Measurements from ENCODE around the gene MOB4. TPM values are rescaled to one million over a fixed set of nuclear protein-coding genes. Genes with fewer than 3 reads are reported as not detected.
"Not testable (repeated sequence)": the region's sequence is repeated elsewhere in the genome, so short reads cannot be mapped to it uniquely, and the experiment has no call there.

The MOB4 gene
- total RNA-seq (10 to 100 TPM; 35.1 to 69.2 TPM), polyA plus RNA-seq (ENCODE audit: insufficient read length in 2 of 2) (10 to 100 TPM; 46.3 to 62.6 TPM)
- long read RNA-seq, donor 1, transcript MOB4-202 (8 exons, 3,986 nt) = major isoform, 25 of 36 reads
- long read RNA-seq, donor 1, partial matches to known transcripts = 5 of 36 reads
- long read RNA-seq, donor 1, other reads (novel, unspliced or antisense) = 0 of 36 reads
- long read RNA-seq, donor 2, transcript MOB4-202 (8 exons, 3,986 nt) = major isoform, 11 of 20 reads
- long read RNA-seq, donor 2, partial matches to known transcripts = 7 of 20 reads
- long read RNA-seq, donor 2, other reads (novel, unspliced or antisense) = 0 of 20 reads
- long read RNA-seq, donor 3, transcript MOB4-202 (8 exons, 3,986 nt) = major isoform, 12 of 20 reads
- long read RNA-seq, donor 3, partial matches to known transcripts = 7 of 20 reads
- long read RNA-seq, donor 3, other reads (novel, unspliced or antisense) = 0 of 20 reads
- long read RNA-seq, donor 4, transcript MOB4-207 (7 exons, 1,021 nt) = minor isoform, 5 of 45 reads
- long read RNA-seq, donor 4, transcript MOB4-202 (8 exons, 3,986 nt) = major isoform, 34 of 45 reads
- long read RNA-seq, donor 4, partial matches to known transcripts = 6 of 45 reads
- long read RNA-seq, donor 4, other reads (novel, unspliced or antisense) = 0 of 45 reads

DNA sequence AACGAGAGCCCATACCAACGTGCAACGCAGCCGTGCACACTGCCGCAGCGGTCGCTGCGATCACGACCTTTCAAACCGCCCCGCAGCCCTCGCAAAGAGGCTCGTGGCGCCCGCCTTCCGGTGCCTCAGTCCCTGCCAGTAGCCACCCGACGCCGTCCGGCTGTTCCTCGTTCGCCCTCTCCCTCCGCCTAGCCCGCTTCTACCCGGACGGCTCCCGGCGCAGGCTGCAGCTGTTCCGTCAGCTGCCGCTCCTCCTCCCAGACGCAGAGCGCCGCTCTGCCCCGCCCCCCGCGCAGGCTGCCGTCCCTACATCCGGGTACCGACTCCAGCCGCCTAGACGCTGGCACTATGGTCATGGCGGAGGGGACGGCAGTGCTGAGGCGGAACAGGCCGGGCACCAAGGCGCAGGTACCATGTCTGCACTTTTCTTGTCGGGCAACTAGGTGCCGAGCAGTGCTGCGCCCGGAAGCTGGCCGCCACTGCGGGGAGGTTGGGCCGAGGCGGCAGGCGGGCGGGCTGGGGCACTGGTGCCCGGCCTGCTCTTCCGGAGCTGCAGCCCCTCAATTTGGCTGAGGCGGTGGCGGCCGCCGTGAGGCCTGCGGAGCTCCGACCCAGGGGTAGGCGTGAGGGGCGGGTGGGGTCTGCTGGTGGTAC, at the start of gene MOB4:
TSS of gene MOB4 (plus strand) at position 328 of the 654 bp plus-strand sequence. CDS start at position 349, 21 bp downstream.
- WGBS (ENCODE audit: insufficient coverage) = under 1% methylated on average over 66 of the region's 66 CpGs
- Histone ChIP-seq H3K36me3 (ENCODE audit: control insufficient read depth, insufficient read depth, low read length) (peaks cover 6% of the 10 kb centered on the region), H3K4me1 (ENCODE audit: control insufficient read depth, insufficient read depth, low read length) (peaks cover 8% of the 10 kb centered on the region), H3K9me3 (ENCODE audit: control insufficient read depth, insufficient read depth, low read length) (no peaks in the 10 kb centered on the region), H3K27ac (ENCODE audit: low read depth, low read length) (peak within 1 kb of the TSS; percentile 97), H3K27me3 (ENCODE audit: control insufficient read depth, insufficient read depth, low read length) (no peaks in the 10 kb centered on the region), H3K4me3 (ENCODE audit: low read depth, low read length) (peak within 1 kb of the TSS; percentile 82)
- peak; percentile 89 to 98 (median 94) for DNase-seq (ENCODE audit: low read depth in 4 of 6, low spot score in 6 of 6)

GRCh38 chr2:197472166-197472565, 43.7 kb upstream of the MOB4 start:
- Histone ChIP-seq H3K4me1 (ENCODE audit: control insufficient read depth, insufficient read depth, low read length) (no peaks in the 10 kb centered on the region), H3K9me3 (ENCODE audit: control insufficient read depth, insufficient read depth, low read length) (no peaks in the 10 kb centered on the region), H3K36me3 (ENCODE audit: control insufficient read depth, insufficient read depth, low read length) (peaks cover 51% of the 10 kb centered on the region), H3K27me3 (ENCODE audit: control insufficient read depth, insufficient read depth, low read length) (no peaks in the 10 kb centered on the region), H3K4me3 (ENCODE audit: low read depth, low read length) (no peak overlapping the region), H3K27ac (ENCODE audit: low read depth, low read length) (no peak overlapping the region)
- no CpG with 5 or more reads among the region's 5 CpGs for WGBS (ENCODE audit: insufficient coverage)
- DNase-seq (ENCODE audit: low read depth in 4 of 6, low spot score in 6 of 6) = no peak

GRCh38 chr2:197477797-197478196, 38.1 kb upstream of the MOB4 start:
- no peak overlapping the region for H3K27ac ChIP-seq (ENCODE audit: low read depth, low read length)
- peaks cover 33% of the 10 kb centered on the region for H3K36me3 ChIP-seq (ENCODE audit: control insufficient read depth, insufficient read depth, low read length)
- no peak overlapping the region for H3K4me3 ChIP-seq (ENCODE audit: low read depth, low read length)
- no peaks in the 10 kb centered on the region for H3K4me1 ChIP-seq (ENCODE audit: control insufficient read depth, insufficient read depth, low read length)
- H3K27me3 ChIP-seq (ENCODE audit: control insufficient read depth, insufficient read depth, low read length) = no peaks in the 10 kb centered on the region
- 100% methylated on average over 2 of the region's 3 CpGs for WGBS (ENCODE audit: insufficient coverage)
- no peak for DNase-seq (ENCODE audit: low read depth in 4 of 6, low spot score in 6 of 6)
- H3K9me3 ChIP-seq (ENCODE audit: control insufficient read depth, insufficient read depth, low read length) = no peaks in the 10 kb centered on the region

DNA sequence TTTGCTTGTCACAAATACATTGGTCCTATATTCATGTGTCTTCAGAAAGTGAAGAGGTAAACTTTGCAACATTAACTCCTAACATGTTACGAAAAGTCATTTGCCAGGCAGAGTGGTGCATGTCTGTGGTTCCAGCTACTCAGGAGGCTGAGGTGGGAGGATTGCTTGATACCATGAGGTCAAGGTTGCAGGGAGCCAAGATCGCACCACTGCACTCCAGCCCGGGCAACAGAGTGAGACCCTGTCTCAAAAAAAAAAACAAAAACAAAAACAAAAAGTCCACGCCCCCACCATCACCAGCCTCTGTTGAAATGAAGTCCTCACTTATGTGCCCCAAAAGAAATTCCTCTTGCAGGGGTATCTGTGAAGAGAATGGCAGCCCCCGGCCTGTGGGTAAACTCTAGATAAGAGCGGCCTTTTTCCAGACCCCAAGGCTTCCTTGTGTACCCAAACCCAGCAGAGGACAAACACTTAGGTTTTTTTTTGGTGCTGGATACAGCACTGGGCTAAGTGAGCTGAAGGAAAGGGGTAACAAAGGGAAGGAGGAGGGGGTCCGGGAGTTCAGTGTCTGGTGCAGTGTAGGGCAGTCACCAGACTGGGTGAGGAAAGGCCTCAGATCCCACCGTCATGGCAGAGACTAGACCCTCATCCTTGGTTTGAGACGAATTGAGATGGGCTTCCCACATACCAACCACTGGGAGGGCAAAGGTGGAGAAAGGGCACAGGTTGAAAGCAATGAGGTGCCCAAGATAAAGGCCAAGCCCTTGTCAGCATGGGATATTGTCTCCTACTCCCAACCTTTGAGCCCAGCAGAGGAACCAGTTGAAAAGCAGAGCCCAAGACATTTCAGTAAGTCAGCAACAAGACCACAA, 35.5 kb upstream of the MOB4 start:
- H3K4me3 ChIP-seq (ENCODE audit: low read depth, low read length) = no peak overlapping the region
- no peaks in the 10 kb centered on the region for H3K4me1 ChIP-seq (ENCODE audit: control insufficient read depth, insufficient read depth, low read length)
- H3K9me3 ChIP-seq (ENCODE audit: control insufficient read depth, insufficient read depth, low read length) = no peaks in the 10 kb centered on the region
- no CpG with 5 or more reads among the region's 9 CpGs for WGBS (ENCODE audit: insufficient coverage)
- H3K27me3 ChIP-seq (ENCODE audit: control insufficient read depth, insufficient read depth, low read length) = no peaks in the 10 kb centered on the region
- no peak overlapping the region for H3K27ac ChIP-seq (ENCODE audit: low read depth, low read length)
- DNase-seq (ENCODE audit: low read depth in 4 of 6, low spot score in 6 of 6) = no peak
- H3K36me3 ChIP-seq (ENCODE audit: control insufficient read depth, insufficient read depth, low read length) = peaks cover 28% of the 10 kb centered on the region

DNA sequence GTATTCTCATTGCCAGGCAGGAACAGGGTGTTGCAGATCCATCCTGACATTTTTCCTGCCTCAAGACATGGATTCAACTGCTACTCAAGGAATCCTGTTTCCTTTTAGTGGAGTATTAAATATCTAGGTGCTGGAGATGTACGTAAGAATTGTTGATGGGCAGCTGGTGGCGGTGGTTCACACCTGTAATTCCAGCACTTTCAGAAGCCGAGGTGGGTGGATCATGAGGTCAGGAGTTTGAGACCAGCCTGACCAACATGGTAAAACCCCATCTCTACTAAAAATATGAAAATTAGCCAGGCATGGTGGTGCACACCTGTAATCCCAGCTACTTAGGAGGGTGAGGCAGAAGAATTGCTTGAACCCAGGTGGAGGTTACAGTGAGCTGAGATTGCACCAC, 31.6 kb upstream of the MOB4 start:
- not testable (repeated sequence) for H3K9me3 ChIP-seq (ENCODE audit: control insufficient read depth, insufficient read depth, low read length); H3K27me3 ChIP-seq (ENCODE audit: control insufficient read depth, insufficient read depth, low read length); H3K27ac ChIP-seq (ENCODE audit: low read depth, low read length); H3K4me3 ChIP-seq (ENCODE audit: low read depth, low read length); DNase-seq (ENCODE audit: low read depth in 4 of 6, low spot score in 6 of 6); H3K4me1 ChIP-seq (ENCODE audit: control insufficient read depth, insufficient read depth, low read length)
- peaks cover 17% of the 10 kb centered on the region for H3K36me3 ChIP-seq (ENCODE audit: control insufficient read depth, insufficient read depth, low read length)
- 100% methylated on average over 1 of the region's 3 CpGs for WGBS (ENCODE audit: insufficient coverage)

- Histone ChIP-seq H3K36me3 (ENCODE audit: control insufficient read depth, insufficient read depth, low read length) (peaks cover 30% of the 10 kb centered on the region), H3K4me1 (ENCODE audit: control insufficient read depth, insufficient read depth, low read length) (no peaks in the 10 kb centered on the region), H3K27ac (ENCODE audit: low read depth, low read length) (no peak overlapping the region), H3K9me3 (ENCODE audit: control insufficient read depth, insufficient read depth, low read length) (no peaks in the 10 kb centered on the region), H3K27me3 (ENCODE audit: control insufficient read depth, insufficient read depth, low read length) (no peaks in the 10 kb centered on the region), H3K4me3 (ENCODE audit: low read depth, low read length) (no peak overlapping the region)
- no CpG with 5 or more reads among the region's 2 CpGs for WGBS (ENCODE audit: insufficient coverage)
- no peak for DNase-seq (ENCODE audit: low read depth in 4 of 6, low spot score in 6 of 6)
These were observed 29.7 kb upstream of the MOB4 start for GRCh38 chr2:197486175-197486574.

GRCh38 chr2:197487385-197487784, 28.5 kb upstream of the MOB4 start:
- H3K4me1 ChIP-seq (ENCODE audit: control insufficient read depth, insufficient read depth, low read length) = no peaks in the 10 kb centered on the region
- WGBS (ENCODE audit: insufficient coverage) = 90% methylated on average over 4 of the region's 4 CpGs
- H3K4me3 ChIP-seq (ENCODE audit: low read depth, low read length) = no peak overlapping the region
- H3K9me3 ChIP-seq (ENCODE audit: control insufficient read depth, insufficient read depth, low read length) = no peaks in the 10 kb centered on the region
- DNase-seq (ENCODE audit: low read depth in 4 of 6, low spot score in 6 of 6) = no peak
- H3K27ac ChIP-seq (ENCODE audit: low read depth, low read length) = no peak overlapping the region
- peaks cover 41% of the 10 kb centered on the region for H3K36me3 ChIP-seq (ENCODE audit: control insufficient read depth, insufficient read depth, low read length)
- H3K27me3 ChIP-seq (ENCODE audit: control insufficient read depth, insufficient read depth, low read length) = no peaks in the 10 kb centered on the region

DNA sequence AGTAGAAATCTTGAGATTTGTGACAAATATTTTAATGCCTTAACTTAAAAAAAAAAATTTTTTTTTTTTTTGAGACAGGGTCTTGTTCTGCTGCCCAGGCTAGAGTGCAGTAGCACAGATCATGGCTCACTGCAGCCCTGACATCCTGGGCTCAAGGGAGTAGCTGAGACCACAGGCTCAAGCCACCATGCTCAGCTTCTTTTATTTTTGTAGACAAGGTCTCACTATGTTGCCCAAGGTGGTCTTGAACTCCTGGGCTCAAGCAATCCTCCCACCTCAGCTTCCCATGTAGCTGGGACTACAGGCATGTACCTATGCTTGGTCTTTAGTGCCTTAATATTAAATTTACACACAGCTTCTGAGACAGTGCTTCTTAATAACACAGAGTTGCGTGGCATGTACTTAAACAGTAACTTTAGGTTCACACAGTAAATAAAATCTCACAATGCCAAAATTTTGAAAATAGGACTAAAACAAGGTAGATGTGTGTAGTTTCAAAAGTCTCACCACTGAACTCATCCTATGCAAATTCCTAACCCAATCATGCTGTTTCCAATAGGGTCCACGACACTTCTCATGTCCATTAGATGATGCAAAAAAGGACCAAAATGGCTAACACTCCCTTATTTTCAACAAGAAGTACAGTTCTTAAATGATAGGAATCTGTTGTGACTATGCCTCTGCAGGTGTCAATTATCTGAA, 20.3 kb upstream of the MOB4 start:
- peaks cover 5% of the 10 kb centered on the region for H3K4me1 ChIP-seq (ENCODE audit: control insufficient read depth, insufficient read depth, low read length)

DNA sequence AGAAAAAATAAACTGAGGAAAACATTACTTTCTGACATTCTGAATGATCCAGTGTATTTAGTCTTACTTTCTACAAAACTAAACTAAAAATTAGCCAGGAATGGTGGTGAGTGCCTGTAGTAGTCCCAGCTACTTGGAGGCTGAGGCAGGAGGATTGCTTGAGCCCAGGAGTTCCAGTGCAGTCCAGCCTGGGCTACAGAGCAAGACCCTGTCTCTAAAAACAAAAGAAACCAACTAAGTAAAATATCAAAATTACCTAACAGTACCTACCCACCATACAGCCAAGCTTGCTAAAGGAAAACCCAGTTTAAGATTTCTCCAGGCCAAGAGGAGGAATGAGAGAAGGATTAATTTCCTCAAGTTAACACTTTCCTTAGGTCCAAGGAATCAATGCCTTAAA, 19.2 kb upstream of the MOB4 start:
- Histone ChIP-seq H3K27ac (ENCODE audit: low read depth, low read length) (no peak overlapping the region), H3K4me3 (ENCODE audit: low read depth, low read length) (no peak overlapping the region), H3K9me3 (ENCODE audit: control insufficient read depth, insufficient read depth, low read length) (no peaks in the 10 kb centered on the region), H3K27me3 (ENCODE audit: control insufficient read depth, insufficient read depth, low read length) (no peaks in the 10 kb centered on the region), H3K4me1 (ENCODE audit: control insufficient read depth, insufficient read depth, low read length) (peaks cover 10% of the 10 kb centered on the region), H3K36me3 (ENCODE audit: control insufficient read depth, insufficient read depth, low read length) (peaks cover 26% of the 10 kb centered on the region)
- no peak for DNase-seq (ENCODE audit: low read depth in 4 of 6, low spot score in 6 of 6)

More for the DNA sequence above, 20.3 kb upstream of the MOB4 start:
- Histone ChIP-seq H3K9me3 (ENCODE audit: control insufficient read depth, insufficient read depth, low read length) (no peaks in the 10 kb centered on the region), H3K36me3 (ENCODE audit: control insufficient read depth, insufficient read depth, low read length) (peaks cover 30% of the 10 kb centered on the region), H3K27me3 (ENCODE audit: control insufficient read depth, insufficient read depth, low read length) (no peaks in the 10 kb centered on the region), H3K27ac (ENCODE audit: low read depth, low read length) (no peak overlapping the region), H3K4me3 (ENCODE audit: low read depth, low read length) (no peak overlapping the region)
- DNase-seq (ENCODE audit: low read depth in 4 of 6, low spot score in 6 of 6) = no peak
- WGBS (ENCODE audit: insufficient coverage) = no CpG with 5 or more reads among the region's 2 CpGs

Data from spinal cord (tissue), 10 donors.